K562 (cell line): ENCODE measurements around the gene ITGB6. TPM values are rescaled to one million over a fixed set of nuclear protein-coding genes. Genes with fewer than 3 reads are reported as not detected.

Experiments
- ASH1L ChIP-seq: fragments of 450-650 bp; IDR thresholded peaks from 2 replicates; pipeline ENCODE4 v1.6.1; 2018; ENCODE audit warnings: borderline replicate concordance, mild to moderate bottlenecking, low read depth; ENCODE audit not compliant: partially characterized antibody
- KAT8 ChIP-seq: fragments of 450-650 bp; IDR thresholded peaks from 2 replicates; pipeline ENCODE4 v1.6.1; 2016; ENCODE audit warnings: low read depth, mild to moderate bottlenecking
- L3MBTL2 ChIP-seq: fragments of 450-650 bp; IDR thresholded peaks from 2 replicates; pipeline ENCODE4 v1.6.1; 2016; ENCODE audit warnings: mild to moderate bottlenecking, moderate library complexity
- PBX2 ChIP-seq, 2 experiments: IDR thresholded peaks in 1 of 2; conservative IDR thresholded peaks in 1 of 2; 2 replicates each; pipeline ENCODE4 v1.6.1; 2016; ENCODE audit warnings: low read depth in 2 of 2, mild to moderate bottlenecking in 1 of 2, missing compliant biosample characterization in 1 of 2, missing genetic modification characterization in 1 of 2, moderate library complexity in 1 of 2
- REST ChIP-seq, 2 experiments: fragments of 450-650 bp; formaldehyde crosslinking in 1 of 2; IDR thresholded peaks; 2 replicates each; pipeline versions ENCODE4 v1.4.0 to v1.6.1; 2014 to 2020; ENCODE audit warnings: mild to moderate bottlenecking in 2 of 2, borderline replicate concordance in 1 of 2, low read depth in 1 of 2
- TRIM28 ChIP-seq: fragments of 450-650 bp; IDR thresholded peaks from 2 replicates; pipeline ENCODE4 v1.6.1; 2017
- TSC22D4 ChIP-seq: fragments of 450-650 bp; IDR thresholded peaks from 2 replicates; pipeline ENCODE4 v1.6.1; 2016; ENCODE audit warnings: missing genetic modification characterization, missing biosample characterization, control low read depth
- ZC3H8 ChIP-seq: fragments of 450-650 bp; IDR thresholded peaks from 2 replicates; pipeline ENCODE4 v1.6.1; 2017
- ZNF121 ChIP-seq: sonication (generic); formaldehyde crosslinking; conservative IDR thresholded peaks from 2 replicates; pipeline ENCODE4 v1.8.0; 2022; ENCODE audit warnings: missing genetic modification reagents
- ZNF507 ChIP-seq: conservative IDR thresholded peaks from 2 replicates; pipeline ENCODE4 v1.6.1; 2017; ENCODE audit warnings: missing genetic modification characterization, missing compliant biosample characterization
- polyA plus RNA-seq, 8 experiments: library from polyadenylated mRNA; depleted of rRNA in 4 of 8; stranded (reverse) in 5 of 8; unstranded in 3 of 8; fragments of >200 nt; fragmentation: Nextera tagmentation in 2 of 8; fragmentation: Illumina TruSeq in 1 of 8; extraction: Ambion mirVana in 2 of 8; extraction: Trizol in 1 of 8; gene quantifications; 2 replicates each; pipeline versions ENCODE4 v1.2.1 to v1.2.3, GENCODE V29; 2011 to 2014; ENCODE audit warnings: inconsistent platforms in 1 of 8, missing spikeins in 1 of 8
- total RNA-seq, 7 experiments: library from RNA; depleted of rRNA in 6 of 7; stranded (reverse); fragments of >200 nt in 6 of 7; fragmentation: Illumina TruSeq in 2 of 7; extraction: Trizol in 2 of 7; gene quantifications; 2 replicates each; pipeline versions ENCODE4 v1.2.1 to v1.2.3, GENCODE V29; 2011 to 2021; ENCODE audit warnings: low replicate concordance in 1 of 7
- TF ChIP-seq, protein P1 (sequence below): fragments of 450-650 bp; formaldehyde crosslinking; IDR thresholded peaks from 2 replicates; pipeline ENCODE4 v1.4.0; 2020; ENCODE audit warnings: mild to moderate bottlenecking, moderate library complexity
- TF ChIP-seq, protein P2 (sequence below): fragments of 250-450 bp; sonication (Bioruptor Pico); IDR thresholded peaks from 2 replicates; pipeline ENCODE4 v1.8.0; 2022; ENCODE audit warnings: inconsistent platforms, mild to moderate bottlenecking, moderate library complexity, borderline replicate concordance

ITGB6 gene
- total and polyA plus RNA-seq, 9 of the 15 experiments (the other 6 are each of a cell fraction or from before 2014, with no cell fraction given): 0.18 TPM; not detected in 8

DNA sequence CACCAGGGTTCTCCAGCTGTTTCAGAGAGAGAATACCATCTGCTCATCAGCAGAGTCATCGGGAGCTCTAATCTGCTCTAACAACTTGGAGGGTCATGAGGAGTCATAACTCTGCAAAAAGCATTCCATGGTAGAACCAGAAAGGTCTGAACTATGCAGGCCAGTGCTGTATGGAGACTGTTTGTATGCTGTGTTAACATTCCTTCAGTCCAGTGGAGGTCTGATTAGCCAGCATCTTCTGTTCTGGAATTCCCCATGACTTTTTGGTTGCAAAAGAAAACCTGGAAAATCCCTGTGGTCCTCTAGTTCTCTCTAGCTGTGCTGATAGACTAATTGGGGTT lies 9.4 kb upstream of the ITGB6 start (continued):
- TF ChIP-seq REST (IDR thresholded peaks at IDR 0.05; ENCODE audit: borderline replicate concordance): no peak
- no peak for TF ChIP-seq REST (CRISPR knock-in tag; IDR thresholded peaks at IDR 0.05; ENCODE audit: low read depth)
- TF ChIP-seq ZNF507: no peak
- TF ChIP-seq, protein P1, sequence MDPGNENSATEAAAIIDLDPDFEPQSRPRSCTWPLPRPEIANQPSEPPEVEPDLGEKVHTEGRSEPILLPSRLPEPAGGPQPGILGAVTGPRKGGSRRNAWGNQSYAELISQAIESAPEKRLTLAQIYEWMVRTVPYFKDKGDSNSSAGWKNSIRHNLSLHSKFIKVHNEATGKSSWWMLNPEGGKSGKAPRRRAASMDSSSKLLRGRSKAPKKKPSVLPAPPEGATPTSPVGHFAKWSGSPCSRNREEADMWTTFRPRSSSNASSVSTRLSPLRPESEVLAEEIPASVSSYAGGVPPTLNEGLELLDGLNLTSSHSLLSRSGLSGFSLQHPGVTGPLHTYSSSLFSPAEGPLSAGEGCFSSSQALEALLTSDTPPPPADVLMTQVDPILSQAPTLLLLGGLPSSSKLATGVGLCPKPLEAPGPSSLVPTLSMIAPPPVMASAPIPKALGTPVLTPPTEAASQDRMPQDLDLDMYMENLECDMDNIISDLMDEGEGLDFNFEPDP (CRISPR knock-in tag): no peak
- TF ChIP-seq, protein P2, sequence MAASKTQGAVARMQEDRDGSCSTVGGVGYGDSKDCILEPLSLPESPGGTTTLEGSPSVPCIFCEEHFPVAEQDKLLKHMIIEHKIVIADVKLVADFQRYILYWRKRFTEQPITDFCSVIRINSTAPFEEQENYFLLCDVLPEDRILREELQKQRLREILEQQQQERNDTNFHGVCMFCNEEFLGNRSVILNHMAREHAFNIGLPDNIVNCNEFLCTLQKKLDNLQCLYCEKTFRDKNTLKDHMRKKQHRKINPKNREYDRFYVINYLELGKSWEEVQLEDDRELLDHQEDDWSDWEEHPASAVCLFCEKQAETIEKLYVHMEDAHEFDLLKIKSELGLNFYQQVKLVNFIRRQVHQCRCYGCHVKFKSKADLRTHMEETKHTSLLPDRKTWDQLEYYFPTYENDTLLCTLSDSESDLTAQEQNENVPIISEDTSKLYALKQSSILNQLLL (CRISPR knock-in tag): no peak
- TF ChIP-seq ZC3H8: no peak
- no peak for TF ChIP-seq TRIM28
- TF ChIP-seq ASH1L: no peak
- TF ChIP-seq KAT8: no peak
- no peak for TF ChIP-seq ZNF121 (CRISPR knock-in tag)
- TF ChIP-seq L3MBTL2: no peak
- TF ChIP-seq TSC22D4: no peak
- TF ChIP-seq PBX2 (CRISPR knock-in tag; IDR thresholded peaks at IDR 0.05; ENCODE audit: low read depth): no peak
- TF ChIP-seq PBX2 (tag; conservative IDR thresholded peaks at IDR 0.05; ENCODE audit: low read depth): no peak
